Bronchial epithelial cell (primary cell): Measurements from ENCODE around the gene FBXO17. TPM values are rescaled to one million over a fixed set of nuclear protein-coding genes. Genes with fewer than 3 reads are reported as not detected.

ENCODE experiments used
- DNase-seq: peaks from one replicate; pipeline ENCODE4 v3.0.0-alpha.2; 2010; ENCODE audit warnings: low read depth
- FAIRE-seq: peaks from 2 replicates; lab custom pipeline; 2011; peaks lifted over from hg19 to GRCh38; lab: Jason Lieb, UNC
- H3K27me3 ChIP-seq: 2 replicates; pipeline ENCODE4 v1.5.1; 2011; ENCODE audit warnings: low read length; ENCODE audit not compliant: control insufficient read depth, insufficient read depth
- H3K36me3 ChIP-seq: 2 replicates; pipeline ENCODE4 v1.5.1; 2011; ENCODE audit warnings: low read length; ENCODE audit not compliant: control insufficient read depth, insufficient read depth
- H3K4me3 ChIP-seq: 2 replicates; pipeline ENCODE4 v1.5.1; 2011; ENCODE audit warnings: mild to moderate bottlenecking, low read depth, low read length, control low read depth
- CTCF ChIP-seq: IDR thresholded peaks from 2 replicates; pipeline ENCODE4 v1.5.1; 2011; ENCODE audit warnings: mild to moderate bottlenecking, moderate library complexity, low read length, control low read depth, inconsistent platforms; ENCODE audit not compliant: insufficient read depth, severe bottlenecking
- total RNA-seq: library from RNA; depleted of rRNA; stranded (reverse); fragments of >200 nt; gene quantifications from 2 replicates; pipeline ENCODE4 v1.2.1, GENCODE V29; 2014

The FBXO17 gene
- total RNA-seq, 1 donor from 2014 or later, result 11.6 TPM

- Histone ChIP-seq H3K4me3 (no peak overlapping the region), H3K36me3 (peaks cover 3% of the 10 kb centered on the region), H3K27me3 (no peaks in the 10 kb centered on the region)
- TF ChIP-seq CTCF, result no peak
- DNase-seq, result no peak
- FAIRE-seq, result no peak
Observed at GRCh38 chr19:38919837-38920601, 55.5 kb downstream of the FBXO17 start.

DNA sequence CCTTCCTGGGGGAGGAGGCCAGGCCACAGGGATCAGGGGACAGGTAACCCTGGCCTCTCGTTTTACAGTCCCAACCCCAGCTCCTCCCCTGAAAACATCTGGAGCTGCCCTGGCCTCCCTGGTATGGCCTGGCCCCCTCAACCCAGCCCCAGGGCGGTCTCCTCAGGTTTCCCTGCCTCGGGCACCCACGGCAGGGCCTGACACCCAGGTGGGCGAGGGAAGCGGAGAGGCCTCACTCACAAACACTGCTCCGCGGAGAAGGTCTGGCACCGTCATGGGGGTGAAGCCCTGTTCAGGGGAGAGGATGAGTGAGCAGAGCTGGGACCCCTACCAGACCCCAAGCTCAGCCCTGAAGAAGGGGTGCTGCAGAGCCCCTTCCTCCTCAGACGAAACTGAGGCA lies 57.0 kb downstream of the FBXO17 start:
- Histone ChIP-seq H3K36me3 (peaks cover 3% of the 10 kb centered on the region), H3K4me3 (no peak overlapping the region), H3K27me3 (no peaks in the 10 kb centered on the region)
- DNase-seq (no peak), FAIRE-seq (no peak)
- no peak for TF ChIP-seq CTCF

- Histone ChIP-seq H3K4me3 (no peak overlapping the region), H3K36me3 (peaks cover 3% of the 10 kb centered on the region), H3K27me3 (no peaks in the 10 kb centered on the region)
- no peak for DNase-seq
- TF ChIP-seq CTCF, result peak; percentile 46
- no peak for FAIRE-seq
Observed at GRCh38 chr19:38917921-38918491, 57.5 kb downstream of the FBXO17 start.

DNA sequence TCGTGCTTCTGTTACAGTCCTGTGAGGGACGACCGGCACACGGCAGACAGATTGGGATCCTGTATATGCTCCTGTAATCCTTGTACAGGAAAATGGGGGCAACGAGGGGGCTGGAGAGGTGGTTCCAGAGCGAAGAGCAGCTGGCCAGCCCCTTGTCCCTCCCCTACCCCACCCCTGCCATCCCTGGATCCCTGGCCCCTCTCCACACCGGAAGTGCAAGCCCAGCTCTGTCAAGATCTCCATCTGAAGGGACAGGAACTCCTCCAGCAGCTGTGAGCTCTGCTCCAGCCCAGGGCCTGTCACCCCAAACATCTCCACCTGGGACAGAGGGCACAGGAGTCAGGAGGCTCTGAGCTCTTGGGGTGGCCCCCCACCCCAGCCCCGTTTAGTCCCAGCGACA lies 58.0 kb downstream of the FBXO17 start:
- Histone ChIP-seq H3K4me3 (no peak overlapping the region), H3K27me3 (no peaks in the 10 kb centered on the region), H3K36me3 (peaks cover 3% of the 10 kb centered on the region)
- FAIRE-seq (no peak), DNase-seq (no peak)
- TF ChIP-seq CTCF, result no peak

DNA sequence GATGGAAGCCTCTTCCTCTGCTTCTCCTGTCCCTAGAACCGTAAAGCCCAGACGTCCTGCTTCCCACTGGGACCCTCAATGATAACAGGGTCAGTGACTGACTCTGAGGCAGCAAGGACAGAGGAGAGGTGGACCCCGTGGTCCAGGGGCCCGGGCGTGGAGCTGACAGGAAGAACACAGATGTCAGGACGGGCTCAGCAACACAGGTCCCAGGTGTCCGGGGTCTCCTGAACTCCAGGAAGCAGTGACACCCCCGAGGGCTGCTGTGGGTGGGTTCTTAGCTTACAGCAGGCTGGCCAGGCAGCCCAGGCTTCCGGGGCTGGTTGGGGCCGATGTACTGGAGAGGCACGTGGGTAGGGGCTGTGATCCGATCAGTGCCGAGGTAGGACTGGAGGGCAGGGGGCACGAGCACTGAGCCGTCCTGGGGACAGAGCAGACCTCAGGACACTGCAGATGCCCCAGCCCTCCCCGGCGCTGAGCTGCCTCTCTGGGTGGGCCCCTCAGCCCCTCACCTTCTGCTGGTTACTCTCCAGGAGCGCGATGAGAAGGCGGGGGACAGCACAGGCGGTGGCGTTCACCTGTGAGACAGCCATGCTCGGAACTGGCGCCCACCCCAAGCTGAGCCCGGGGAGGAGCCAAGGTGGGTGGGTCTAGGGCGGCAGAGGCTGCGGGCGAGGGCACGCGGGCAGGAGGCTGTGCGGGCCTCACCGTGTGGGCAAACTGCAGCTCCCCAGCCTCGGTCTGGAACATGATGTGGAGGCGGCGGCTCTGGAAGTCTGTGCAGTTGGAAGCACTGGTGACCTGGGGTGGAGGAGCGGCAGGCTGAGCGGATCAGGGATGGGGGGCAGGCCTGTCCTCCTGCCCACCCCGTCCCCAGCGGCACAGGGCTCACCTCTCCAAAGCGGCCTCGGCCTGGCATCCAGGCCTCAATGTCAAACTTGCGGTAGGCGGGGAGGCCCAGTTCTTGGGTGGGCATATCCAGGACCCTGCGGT lies 59.9 kb downstream of the FBXO17 start:
- no peak for DNase-seq
- H3K36me3 ChIP-seq, result no peaks in the 10 kb centered on the region
- FAIRE-seq, result no peak
- no peak overlapping the region for H3K4me3 ChIP-seq
- no peak for TF ChIP-seq CTCF
- no peaks in the 10 kb centered on the region for H3K27me3 ChIP-seq
